Gastroesophageal sphincter (tissue), 3 donors: ENCODE data around the gene TRIM63.

ENCODE experiments used
- EP300 ChIP-seq: sonication (generic); formaldehyde crosslinking; IDR thresholded peaks from one replicate; pipeline ENCODE4 v1.6.1; 2017; ENCODE audit warnings: antibody characterized with exemption, mild to moderate bottlenecking
- POLR2AphosphoS5 ChIP-seq: sonication (generic); formaldehyde crosslinking; IDR thresholded peaks from one replicate; pipeline ENCODE4 v1.6.1; 2017; ENCODE audit warnings: antibody characterized with exemption
- TF ChIP-seq, protein P1 (sequence below), 4 experiments: fragments of 200-600 bp in 2 of 4; fragments of 450-650 bp in 2 of 4; sonication (generic) in 1 of 4; IDR thresholded peaks; one replicate each; pipeline ENCODE4 v1.5.1; 2017 to 2019; ENCODE audit warnings: antibody characterized with exemption in 4 of 4, mild to moderate bottlenecking in 2 of 4, moderate library complexity in 2 of 4

DNA sequence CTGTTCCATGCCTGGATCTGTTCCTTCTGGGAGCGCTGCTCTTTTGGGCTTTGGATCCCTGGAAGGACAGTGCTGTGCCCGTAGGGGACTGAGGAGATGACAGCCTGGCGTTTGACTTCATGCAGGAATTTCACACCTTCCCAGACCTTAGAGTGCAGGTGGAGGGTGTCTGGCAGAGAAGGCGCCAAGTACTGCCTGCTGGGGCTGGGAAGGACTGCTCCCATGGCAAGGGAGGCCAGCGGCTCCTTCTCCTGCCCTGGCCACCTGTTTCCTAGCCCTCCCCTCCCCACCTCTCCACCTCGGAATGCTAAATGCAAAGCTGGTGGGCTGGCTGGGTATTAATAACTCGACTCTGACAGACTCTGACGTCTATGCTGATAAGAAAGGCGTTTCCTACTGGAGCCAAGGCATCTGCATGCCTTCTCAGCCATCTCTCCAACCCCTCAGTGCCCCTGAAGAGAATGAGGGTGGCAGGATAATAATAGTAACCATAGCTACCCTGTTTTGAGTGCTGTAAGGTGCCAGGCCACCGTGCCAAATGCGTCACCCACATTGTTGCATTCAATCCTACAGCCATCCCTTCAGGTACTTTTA lies 26.7 kb upstream of the TRIM63 start:
- TF ChIP-seq, protein P1, sequence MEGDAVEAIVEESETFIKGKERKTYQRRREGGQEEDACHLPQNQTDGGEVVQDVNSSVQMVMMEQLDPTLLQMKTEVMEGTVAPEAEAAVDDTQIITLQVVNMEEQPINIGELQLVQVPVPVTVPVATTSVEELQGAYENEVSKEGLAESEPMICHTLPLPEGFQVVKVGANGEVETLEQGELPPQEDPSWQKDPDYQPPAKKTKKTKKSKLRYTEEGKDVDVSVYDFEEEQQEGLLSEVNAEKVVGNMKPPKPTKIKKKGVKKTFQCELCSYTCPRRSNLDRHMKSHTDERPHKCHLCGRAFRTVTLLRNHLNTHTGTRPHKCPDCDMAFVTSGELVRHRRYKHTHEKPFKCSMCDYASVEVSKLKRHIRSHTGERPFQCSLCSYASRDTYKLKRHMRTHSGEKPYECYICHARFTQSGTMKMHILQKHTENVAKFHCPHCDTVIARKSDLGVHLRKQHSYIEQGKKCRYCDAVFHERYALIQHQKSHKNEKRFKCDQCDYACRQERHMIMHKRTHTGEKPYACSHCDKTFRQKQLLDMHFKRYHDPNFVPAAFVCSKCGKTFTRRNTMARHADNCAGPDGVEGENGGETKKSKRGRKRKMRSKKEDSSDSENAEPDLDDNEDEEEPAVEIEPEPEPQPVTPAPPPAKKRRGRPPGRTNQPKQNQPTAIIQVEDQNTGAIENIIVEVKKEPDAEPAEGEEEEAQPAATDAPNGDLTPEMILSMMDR (IDR thresholded peaks at IDR 0.05) = no peak
- no peak for TF ChIP-seq EP300
- no peak for TF ChIP-seq POLR2AphosphoS5
